Stimulated activated CD8-positive, alpha-beta memory T cell treated with anti-CD3 and anti-CD28 coated beads, Interleukin-15, amount 100 ng/mL, for 1 hour (primary cell): ENCODE results near the gene NEAT1.
"Not testable (repeated sequence)": the region's sequence is repeated elsewhere in the genome, so short reads cannot be mapped to it uniquely, and the experiment has no call there.

Experiments
- DNase-seq: peaks from one replicate; pipeline ENCODE4 v3.0.0-alpha.2; 2020; ENCODE audit warnings: low read depth

NEAT1 gene

GRCh38 chr11:65448418-65449105 is 26.0 kb downstream of the NEAT1 start:
- DNase-seq: no peak

GRCh38 chr11:65451301-65451700 is 28.7 kb downstream of the NEAT1 start:
- not testable (repeated sequence) for DNase-seq

- DNase-seq: not testable (repeated sequence)
Observed at GRCh38 chr11:65452259-65452658, 29.7 kb downstream of the NEAT1 start.

- DNase-seq: no peak
Observed at GRCh38 chr11:65452806-65453490, 30.4 kb downstream of the NEAT1 start.

- DNase-seq: no peak
Observed at GRCh38 chr11:65454311-65454695, 31.7 kb downstream of the NEAT1 start.

- peak; percentile 66 for DNase-seq
Observed at GRCh38 chr11:65454696-65455456, 32.3 kb downstream of the NEAT1 start.

- DNase-seq: no peak
Observed at GRCh38 chr11:65456418-65456817, 33.8 kb downstream of the NEAT1 start.

- DNase-seq: no peak
Observed at GRCh38 chr11:65459552-65459951, 37.0 kb downstream of the NEAT1 start.

- not testable (repeated sequence) for DNase-seq
Observed at GRCh38 chr11:65465471-65465870, 42.9 kb downstream of the NEAT1 start.

- not testable (repeated sequence) for DNase-seq
Observed at GRCh38 chr11:65467306-65467705, 44.7 kb downstream of the NEAT1 start.

GRCh38 chr11:65468874-65469333 is 46.3 kb downstream of the NEAT1 start:
- no peak for DNase-seq

GRCh38 chr11:65470433-65471049 is 47.9 kb downstream of the NEAT1 start:
- no peak for DNase-seq

- no peak for DNase-seq
Observed at GRCh38 chr11:65471447-65471891, 48.9 kb downstream of the NEAT1 start.

GRCh38 chr11:65472588-65473277 is 50.1 kb downstream of the NEAT1 start:
- not testable (repeated sequence) for DNase-seq

GRCh38 chr11:65473278-65473860 is 50.8 kb downstream of the NEAT1 start:
- no peak for DNase-seq

- no peak for DNase-seq
Observed at GRCh38 chr11:65474864-65475263, 52.3 kb downstream of the NEAT1 start.

GRCh38 chr11:65476632-65477148 is 54.1 kb downstream of the NEAT1 start:
- no peak for DNase-seq

GRCh38 chr11:65477149-65477965 is 54.8 kb downstream of the NEAT1 start:
- peak; percentile 75 for DNase-seq

GRCh38 chr11:65478388-65479183 is 56.0 kb downstream of the NEAT1 start:
- no peak for DNase-seq
